Measurements from ENCODE around the gene UNC79. TPM values are rescaled to one million over a fixed set of nuclear protein-coding genes. Genes with fewer than 3 reads are reported as not detected.
"Not testable (repeated sequence)": the region's sequence is repeated elsewhere in the genome, so short reads cannot be mapped to it uniquely, and the experiment has no call there.

The UNC79 gene
- total and polyA plus RNA-seq, 3 donors from 2014 or later = 4.3 to 10.7 (median 5.5) TPM

DNA sequence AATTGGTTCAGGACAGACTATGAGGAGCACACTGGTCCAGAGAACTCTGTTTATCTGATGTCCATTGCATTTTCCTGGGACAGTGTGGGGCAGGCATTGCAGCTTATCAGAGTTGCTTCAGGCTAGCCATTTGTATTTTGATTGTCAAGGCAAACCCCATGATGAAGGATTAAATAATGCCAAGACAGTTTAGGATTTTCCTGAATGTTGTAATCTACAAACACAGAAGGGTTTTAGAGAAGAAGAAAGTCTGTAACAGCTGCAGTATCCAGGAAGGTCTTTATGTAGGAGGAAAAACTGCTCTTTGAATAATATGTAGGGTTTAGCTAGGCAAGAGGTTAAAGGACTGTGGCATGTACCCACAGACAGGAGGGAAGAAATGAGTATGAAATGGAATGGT, 32.2 kb upstream of the UNC79 start:
- no peaks in the 10 kb centered on the region for H3K27me3 ChIP-seq
- no peak overlapping the region for H3K4me3 ChIP-seq
- DNase-seq = no peak
- no peak overlapping the region for H3K27ac ChIP-seq
- no peaks in the 10 kb centered on the region for H3K4me1 ChIP-seq
- intact Hi-C loops (cut with DNase I; ENCODE audit: low total_unique reads) = no loop called here
- no peaks in the 10 kb centered on the region for H3K9me3 ChIP-seq
- no peaks in the 10 kb centered on the region for H3K36me3 ChIP-seq (ENCODE audit: low read depth, missing control alignments)
- TF ChIP-seq POLR2A (IDR thresholded peaks at IDR 0.05) = no peak
- TF ChIP-seq, protein P1, sequence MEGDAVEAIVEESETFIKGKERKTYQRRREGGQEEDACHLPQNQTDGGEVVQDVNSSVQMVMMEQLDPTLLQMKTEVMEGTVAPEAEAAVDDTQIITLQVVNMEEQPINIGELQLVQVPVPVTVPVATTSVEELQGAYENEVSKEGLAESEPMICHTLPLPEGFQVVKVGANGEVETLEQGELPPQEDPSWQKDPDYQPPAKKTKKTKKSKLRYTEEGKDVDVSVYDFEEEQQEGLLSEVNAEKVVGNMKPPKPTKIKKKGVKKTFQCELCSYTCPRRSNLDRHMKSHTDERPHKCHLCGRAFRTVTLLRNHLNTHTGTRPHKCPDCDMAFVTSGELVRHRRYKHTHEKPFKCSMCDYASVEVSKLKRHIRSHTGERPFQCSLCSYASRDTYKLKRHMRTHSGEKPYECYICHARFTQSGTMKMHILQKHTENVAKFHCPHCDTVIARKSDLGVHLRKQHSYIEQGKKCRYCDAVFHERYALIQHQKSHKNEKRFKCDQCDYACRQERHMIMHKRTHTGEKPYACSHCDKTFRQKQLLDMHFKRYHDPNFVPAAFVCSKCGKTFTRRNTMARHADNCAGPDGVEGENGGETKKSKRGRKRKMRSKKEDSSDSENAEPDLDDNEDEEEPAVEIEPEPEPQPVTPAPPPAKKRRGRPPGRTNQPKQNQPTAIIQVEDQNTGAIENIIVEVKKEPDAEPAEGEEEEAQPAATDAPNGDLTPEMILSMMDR (IDR thresholded peaks at IDR 0.05) = no peak

DNA sequence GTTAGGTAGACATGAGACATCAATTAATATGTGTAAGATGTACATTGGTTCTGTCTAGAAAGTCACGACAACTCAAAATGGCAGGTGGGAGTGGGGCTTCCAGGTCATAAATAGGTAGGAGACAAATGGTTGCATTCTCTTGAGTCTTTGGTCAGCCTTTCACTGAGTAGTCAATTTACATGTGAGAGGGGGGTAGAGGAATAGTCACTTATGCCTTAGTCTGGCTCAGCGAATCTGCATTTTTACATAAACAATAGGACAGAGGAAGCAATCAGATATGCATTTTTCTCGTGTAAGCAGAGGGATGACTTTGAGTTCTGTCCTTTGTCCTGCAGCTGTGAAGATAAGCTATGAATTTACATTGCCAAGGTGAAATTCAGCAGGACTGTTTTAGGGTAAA, 27.8 kb upstream of the UNC79 start:
- no peak overlapping the region for H3K27ac ChIP-seq
- H3K4me3 ChIP-seq = no peak overlapping the region
- no peaks in the 10 kb centered on the region for H3K27me3 ChIP-seq
- no peaks in the 10 kb centered on the region for H3K9me3 ChIP-seq
- DNase-seq = no peak
- no peaks in the 10 kb centered on the region for H3K4me1 ChIP-seq
- intact Hi-C loops (cut with DNase I; ENCODE audit: low total_unique reads) = no loop called here
- H3K36me3 ChIP-seq (ENCODE audit: low read depth, missing control alignments) = no peaks in the 10 kb centered on the region
- TF ChIP-seq, protein P1 (IDR thresholded peaks at IDR 0.05) = no peak
- no peak for TF ChIP-seq POLR2A (IDR thresholded peaks at IDR 0.05)
- 52 to 64% methylated on average over 3 of the region's 3 CpGs for WGBS, 2 donors

DNA sequence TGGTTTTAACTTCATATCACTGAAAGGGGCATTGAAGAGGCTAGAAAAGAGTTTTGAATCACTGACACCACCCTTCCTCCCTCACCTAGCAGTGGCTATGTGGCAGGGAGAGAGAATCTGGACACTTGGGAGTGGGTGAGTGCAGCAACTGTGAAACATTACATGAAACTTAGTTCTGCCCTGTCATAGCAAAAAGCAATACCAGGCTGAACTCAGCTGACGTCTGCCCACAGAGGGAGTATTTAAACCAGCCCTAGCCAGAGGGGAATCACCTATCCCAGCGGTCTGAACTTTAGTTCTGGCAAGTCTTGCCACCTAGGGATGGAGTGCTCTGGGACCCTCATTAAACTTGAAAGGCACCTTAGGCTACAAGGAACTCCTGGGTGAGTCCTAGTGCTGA, 20.7 kb upstream of the UNC79 start:
- TF ChIP-seq POLR2A (IDR thresholded peaks at IDR 0.05) = no peak
- TF ChIP-seq, protein P1 (IDR thresholded peaks at IDR 0.05) = no peak
- intact Hi-C loops (cut with DNase I; ENCODE audit: low total_unique reads) = no loop called here
- Histone ChIP-seq H3K4me1 (no peaks in the 10 kb centered on the region), H3K4me3 (no peak overlapping the region), H3K27me3 (no peaks in the 10 kb centered on the region), H3K9me3 (no peaks in the 10 kb centered on the region), H3K27ac (no peak overlapping the region), H3K36me3 (ENCODE audit: low read depth, missing control alignments) (no peaks in the 10 kb centered on the region)
- no peak for DNase-seq
- 64 to 65% methylated on average over 2 of the region's 2 CpGs for WGBS, 2 donors

DNA sequence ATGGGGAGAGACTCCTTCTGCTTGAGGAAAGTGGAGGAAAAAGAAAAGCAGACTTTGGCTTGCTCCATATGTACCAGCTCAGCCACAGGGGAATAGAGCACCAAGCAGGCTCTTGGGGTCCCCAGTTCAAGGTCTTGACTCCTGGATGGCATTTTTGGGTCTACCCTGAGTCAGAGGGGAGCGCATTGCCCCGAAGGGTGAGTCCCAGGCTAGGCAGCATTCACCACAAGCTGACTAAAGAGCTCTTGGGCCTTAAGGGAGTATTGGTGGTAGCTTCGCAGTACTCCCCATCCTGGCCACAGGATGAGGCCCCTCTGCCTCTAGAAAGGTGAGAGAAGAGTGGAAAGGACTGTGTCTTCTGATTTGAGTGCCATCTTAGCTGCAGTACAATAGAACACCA, 19.8 kb upstream of the UNC79 start:
- TF ChIP-seq, protein P1 (IDR thresholded peaks at IDR 0.05) = no peak
- no peak for TF ChIP-seq POLR2A (IDR thresholded peaks at IDR 0.05)
- Histone ChIP-seq H3K27ac (no peak overlapping the region), H3K4me3 (no peak overlapping the region), H3K27me3 (no peaks in the 10 kb centered on the region), H3K36me3 (ENCODE audit: low read depth, missing control alignments) (no peaks in the 10 kb centered on the region), H3K4me1 (no peaks in the 10 kb centered on the region), H3K9me3 (no peaks in the 10 kb centered on the region)
- intact Hi-C loops (cut with DNase I; ENCODE audit: low total_unique reads) = no loop called here
- DNase-seq = no peak
- WGBS, 2 donors = 96 to 100% methylated on average over 3 of the region's 3 CpGs

DNA sequence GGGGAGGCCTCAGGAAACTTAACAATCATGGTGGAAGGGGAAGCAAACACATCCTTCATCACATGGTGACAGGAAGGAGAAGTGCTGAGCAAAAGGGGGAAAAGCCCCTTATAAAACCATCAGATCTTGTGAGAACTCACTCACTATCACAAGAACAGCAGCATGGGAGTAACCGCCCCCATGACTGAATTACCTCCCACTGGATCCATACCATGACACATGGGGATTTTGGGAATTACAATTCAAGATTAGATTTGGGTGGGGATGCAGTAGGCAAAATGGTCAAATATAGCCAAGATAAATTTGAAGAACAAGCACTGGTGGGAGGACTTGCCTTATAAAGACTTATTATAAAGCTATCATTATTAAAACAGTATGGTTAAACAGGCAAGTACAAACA, 5.6 kb upstream of the UNC79 start:
- H3K4me3 ChIP-seq; H3K27me3 ChIP-seq; H3K27ac ChIP-seq; intact Hi-C loops (cut with DNase I; ENCODE audit: low total_unique reads); H3K36me3 ChIP-seq (ENCODE audit: low read depth, missing control alignments); DNase-seq; H3K4me1 ChIP-seq; H3K9me3 ChIP-seq: not testable (repeated sequence)
- WGBS, 2 donors = 86 to 100% methylated on average over 1 of the region's 1 CpG

Data from testis (tissue), 3 donors.